Calu3 (cell line): Measurements from ENCODE around the gene XPO1. TPM values are rescaled to one million over a fixed set of nuclear protein-coding genes. Genes with fewer than 3 reads are reported as not detected.
"Not testable (repeated sequence)": the region's sequence is repeated elsewhere in the genome, so short reads cannot be mapped to it uniquely, and the experiment has no call there.

Experiments
- BruUV-seq: library from RNA; stranded (reverse); fragments of 400-500 nt; replicated peaks from 2 replicates; lab custom pipeline; 2021; lab: Mats Ljungman, UMichigan
- CTCF ChIA-PET: fragments of 300-600 bp; sonication (Branson Sonifier 250); formaldehyde crosslinking; loops from one replicate; lab custom pipeline; 2022; ENCODE audit warnings: antibody characterized with exemption; lab: Charles Lee
- DNase-seq: peaks from one replicate; pipeline ENCODE4 v3.0.0; 2022
- H3K27ac Mint-ChIP-seq: one replicate; pipeline ENCODE4 v1.8.0; 2022; ENCODE audit warnings: mixed read lengths; ENCODE audit not compliant: unreplicated experiment
- H3K27me3 Mint-ChIP-seq: one replicate; pipeline ENCODE4 v1.8.0; 2022; ENCODE audit warnings: mixed read lengths; ENCODE audit not compliant: unreplicated experiment
- H3K36me3 Mint-ChIP-seq: one replicate; pipeline ENCODE4 v1.8.0; 2022; ENCODE audit warnings: mild to moderate bottlenecking, moderate library complexity, mixed read lengths; ENCODE audit not compliant: insufficient read depth, unreplicated experiment
- H3K4me1 Mint-ChIP-seq: one replicate; pipeline ENCODE4 v1.8.0; 2022; ENCODE audit warnings: mild to moderate bottlenecking, low read depth, mixed read lengths; ENCODE audit not compliant: unreplicated experiment
- H3K4me3 Mint-ChIP-seq: one replicate; pipeline ENCODE4 v1.8.0; 2022; ENCODE audit warnings: mild to moderate bottlenecking, low read depth, moderate library complexity, mixed read lengths; ENCODE audit not compliant: unreplicated experiment
- H3K9me3 Mint-ChIP-seq: one replicate; pipeline ENCODE4 v1.8.0; 2022; ENCODE audit warnings: low read depth, mixed read lengths; ENCODE audit not compliant: unreplicated experiment
- intact Hi-C: fragments of 100-400 bp; cut with micrococcal nuclease; formaldehyde crosslinking; loops from one replicate; pipeline ENCODE4 v1.10.0; 2022; ENCODE audit not compliant: unreplicated experiment
- total RNA-seq: library from RNA; stranded (reverse); gene quantifications from 2 replicates; pipeline ENCODE4 v1.2.3, GENCODE V29; 2022
- TF ChIP-seq, protein P1 (sequence below): fragments of 200-600 bp; IDR thresholded peaks from one replicate; pipeline ENCODE4 v1.8.0; 2022; ENCODE audit warnings: antibody characterized with exemption; ENCODE audit not compliant: unreplicated experiment

XPO1 gene
- total RNA-seq, 1 experiment from 2014 or later = 214 TPM

DNA sequence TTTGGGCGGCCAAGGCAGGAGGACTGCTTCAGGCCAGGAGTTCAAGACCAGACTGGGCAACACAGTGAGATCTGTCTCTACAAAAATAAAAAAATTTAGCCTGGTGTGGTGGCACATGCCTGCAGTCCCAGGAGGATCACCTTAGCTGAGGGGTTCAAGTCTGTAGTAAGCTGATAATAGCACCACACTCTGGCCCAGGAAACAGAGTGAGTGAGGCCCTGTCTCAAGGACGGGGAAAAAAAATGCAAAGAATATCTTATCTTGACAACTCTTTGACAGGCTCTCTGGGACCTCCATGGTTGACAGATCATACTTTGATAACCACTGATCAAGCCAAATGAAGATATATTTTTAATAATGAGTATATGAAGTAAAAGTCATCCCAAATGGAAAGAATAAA, 89.9 kb downstream of the XPO1 start:
- no peaks in the 10 kb centered on the region for H3K27me3 Mint-ChIP-seq
- CTCF ChIA-PET = no interaction called here
- H3K36me3 Mint-ChIP-seq = peaks cover 19% of the 10 kb centered on the region
- H3K4me3 Mint-ChIP-seq = no peak overlapping the region
- no peak overlapping the region for H3K27ac Mint-ChIP-seq
- DNase-seq = no peak
- no TSS peak for BruUV-seq
- intact Hi-C loops = no loop called here
- TF ChIP-seq, protein P1, sequence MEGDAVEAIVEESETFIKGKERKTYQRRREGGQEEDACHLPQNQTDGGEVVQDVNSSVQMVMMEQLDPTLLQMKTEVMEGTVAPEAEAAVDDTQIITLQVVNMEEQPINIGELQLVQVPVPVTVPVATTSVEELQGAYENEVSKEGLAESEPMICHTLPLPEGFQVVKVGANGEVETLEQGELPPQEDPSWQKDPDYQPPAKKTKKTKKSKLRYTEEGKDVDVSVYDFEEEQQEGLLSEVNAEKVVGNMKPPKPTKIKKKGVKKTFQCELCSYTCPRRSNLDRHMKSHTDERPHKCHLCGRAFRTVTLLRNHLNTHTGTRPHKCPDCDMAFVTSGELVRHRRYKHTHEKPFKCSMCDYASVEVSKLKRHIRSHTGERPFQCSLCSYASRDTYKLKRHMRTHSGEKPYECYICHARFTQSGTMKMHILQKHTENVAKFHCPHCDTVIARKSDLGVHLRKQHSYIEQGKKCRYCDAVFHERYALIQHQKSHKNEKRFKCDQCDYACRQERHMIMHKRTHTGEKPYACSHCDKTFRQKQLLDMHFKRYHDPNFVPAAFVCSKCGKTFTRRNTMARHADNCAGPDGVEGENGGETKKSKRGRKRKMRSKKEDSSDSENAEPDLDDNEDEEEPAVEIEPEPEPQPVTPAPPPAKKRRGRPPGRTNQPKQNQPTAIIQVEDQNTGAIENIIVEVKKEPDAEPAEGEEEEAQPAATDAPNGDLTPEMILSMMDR = no peak
- peaks cover 18% of the 10 kb centered on the region for H3K4me1 Mint-ChIP-seq
- H3K9me3 Mint-ChIP-seq = no peaks in the 10 kb centered on the region

DNA sequence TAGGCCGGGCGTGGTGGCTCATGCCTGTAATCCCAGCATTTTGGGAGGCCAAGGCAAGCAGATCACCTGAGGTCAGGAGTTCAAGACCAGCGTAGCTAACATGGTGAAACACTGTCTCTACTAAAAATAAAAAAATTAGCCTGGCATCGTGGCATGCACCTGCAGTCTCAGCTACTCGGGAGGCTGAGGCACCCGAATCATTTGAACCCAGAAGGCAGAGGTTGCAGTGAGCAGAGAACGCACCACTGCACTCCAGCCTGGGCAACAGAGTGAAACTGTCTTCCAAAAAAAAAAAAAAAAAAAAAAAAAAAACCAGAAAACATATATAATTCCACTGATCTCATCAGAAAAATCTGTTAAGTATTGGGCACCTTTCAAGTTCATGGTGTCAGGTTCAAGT, 91.2 kb downstream of the XPO1 start:
- BruUV-seq, H3K27ac Mint-ChIP-seq, intact Hi-C loops, H3K9me3 Mint-ChIP-seq, H3K4me3 Mint-ChIP-seq, H3K27me3 Mint-ChIP-seq, DNase-seq: not testable (repeated sequence)
- H3K4me1 Mint-ChIP-seq = peaks cover 31% of the 10 kb centered on the region
- CTCF ChIA-PET = interaction anchor here (0.7 to 1.0 kb wide), 2 partner anchors 12 to 1777 kb away, joined by 5 to 6 read pairs; no protein-coding TSS in a partner anchor
- peaks cover 19% of the 10 kb centered on the region for H3K36me3 Mint-ChIP-seq

DNA sequence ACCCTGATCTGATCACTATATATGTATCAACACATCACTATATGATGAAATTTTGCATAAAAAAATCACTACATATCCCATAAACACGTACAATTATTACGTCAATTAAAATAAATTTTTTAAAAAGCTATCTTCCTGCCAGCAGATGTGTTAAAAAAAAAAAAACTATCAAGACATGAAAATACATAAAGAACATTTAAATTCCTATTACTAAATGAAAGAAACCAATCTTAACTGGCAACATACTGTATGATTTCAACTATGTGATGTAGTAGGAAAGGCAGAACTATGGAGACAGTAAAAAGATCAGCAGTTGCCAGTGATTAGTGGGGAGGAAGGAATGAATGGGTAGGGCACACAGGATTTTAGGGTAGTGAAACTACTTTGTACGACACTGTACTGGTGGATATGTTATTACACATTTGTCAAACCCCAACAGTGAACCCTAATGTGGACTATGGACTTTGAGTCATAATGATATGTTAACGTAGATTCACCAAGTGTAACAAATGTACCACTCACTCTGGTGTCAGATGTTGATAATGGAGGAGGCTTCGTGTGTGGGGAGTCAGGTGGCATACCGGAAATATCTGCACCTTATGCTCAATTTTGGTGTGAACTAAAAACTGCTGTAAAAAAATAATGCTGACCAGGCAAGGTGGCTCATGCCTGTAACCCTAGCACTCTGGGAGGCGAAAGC, 94.7 kb downstream of the XPO1 start:
- Mint-ChIP-seq H3K36me3 (peaks cover 13% of the 10 kb centered on the region), H3K4me3 (peak overlapping the region; percentile 37), H3K27me3 (no peaks in the 10 kb centered on the region), H3K27ac (peak overlapping the region; percentile 62), H3K9me3 (no peaks in the 10 kb centered on the region), H3K4me1 (peaks cover 48% of the 10 kb centered on the region)
- intact Hi-C loops = no loop called here
- BruUV-seq = no TSS peak
- CTCF ChIA-PET = no interaction called here
- DNase-seq = peak; percentile 39
- TF ChIP-seq, protein P1 = no peak

DNA sequence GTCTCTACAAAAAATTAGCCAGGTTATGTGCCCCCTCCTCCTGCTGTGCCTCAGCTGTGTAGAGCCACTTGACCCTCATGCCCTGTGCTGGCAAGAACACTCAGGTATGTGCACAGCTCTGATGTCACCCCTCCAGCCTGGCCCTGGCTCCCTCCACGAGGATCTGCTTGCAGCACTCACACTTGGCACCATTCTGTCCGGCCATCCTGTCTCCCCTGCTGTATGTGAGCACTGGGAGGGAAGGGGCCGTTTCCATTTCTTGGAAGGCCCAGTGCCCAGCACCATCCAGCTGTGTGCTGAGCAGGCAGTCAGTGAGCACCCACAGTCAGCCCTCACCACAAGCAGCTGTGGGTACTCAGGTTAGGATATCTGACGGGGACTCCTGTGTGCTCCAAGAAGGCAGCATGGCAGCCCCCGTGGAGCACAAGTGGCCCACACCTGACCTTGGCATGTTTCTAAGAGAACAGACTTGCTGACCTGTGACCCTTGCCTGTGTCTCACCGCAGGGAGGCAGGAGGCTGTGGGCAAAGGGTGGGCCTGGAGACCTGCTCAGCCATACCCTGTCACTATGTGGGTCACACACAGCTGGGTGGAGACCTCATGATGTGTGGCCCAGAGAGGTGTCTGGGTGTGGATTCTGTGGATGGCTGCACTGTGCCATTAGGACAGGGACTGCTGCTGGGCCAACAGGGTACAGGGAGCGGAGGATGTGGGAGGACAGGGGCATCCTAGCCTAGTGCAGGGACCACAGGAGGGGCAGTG, 98.7 kb downstream of the XPO1 start:
- TF ChIP-seq, protein P1 = no peak
- no peak for DNase-seq
- Mint-ChIP-seq H3K4me1 (peaks cover 64% of the 10 kb centered on the region), H3K9me3 (no peaks in the 10 kb centered on the region), H3K36me3 (peaks cover 5% of the 10 kb centered on the region), H3K27me3 (no peaks in the 10 kb centered on the region), H3K27ac (no peak overlapping the region), H3K4me3 (no peak overlapping the region)
- CTCF ChIA-PET = no interaction called here
- intact Hi-C loops = no loop called here
- BruUV-seq = no TSS peak
